ENCODE measurements around the gene MCMBP. TPM values are rescaled to one million over a fixed set of nuclear protein-coding genes. Genes with fewer than 3 reads are reported as not detected.
"Not testable (repeated sequence)": the region's sequence is repeated elsewhere in the genome, so short reads cannot be mapped to it uniquely, and the experiment has no call there.

Gene MCMBP
- polyA plus RNA-seq, 10 donors, result 37.7 to 53.0 (median 41.6) TPM

- not testable (repeated sequence) for DNase-seq
Measured at GRCh38 chr10:119883901-119884611, 11.4 kb upstream of the MCMBP start.

- DNase-seq, result no peak
Measured at GRCh38 chr10:119878524-119878923, 5.9 kb upstream of the MCMBP start.

GRCh38 chr10:119872860-119873681 is 428 bp upstream of the MCMBP start:
- peak; percentile 88 to 97 (median 96) for DNase-seq

DNA sequence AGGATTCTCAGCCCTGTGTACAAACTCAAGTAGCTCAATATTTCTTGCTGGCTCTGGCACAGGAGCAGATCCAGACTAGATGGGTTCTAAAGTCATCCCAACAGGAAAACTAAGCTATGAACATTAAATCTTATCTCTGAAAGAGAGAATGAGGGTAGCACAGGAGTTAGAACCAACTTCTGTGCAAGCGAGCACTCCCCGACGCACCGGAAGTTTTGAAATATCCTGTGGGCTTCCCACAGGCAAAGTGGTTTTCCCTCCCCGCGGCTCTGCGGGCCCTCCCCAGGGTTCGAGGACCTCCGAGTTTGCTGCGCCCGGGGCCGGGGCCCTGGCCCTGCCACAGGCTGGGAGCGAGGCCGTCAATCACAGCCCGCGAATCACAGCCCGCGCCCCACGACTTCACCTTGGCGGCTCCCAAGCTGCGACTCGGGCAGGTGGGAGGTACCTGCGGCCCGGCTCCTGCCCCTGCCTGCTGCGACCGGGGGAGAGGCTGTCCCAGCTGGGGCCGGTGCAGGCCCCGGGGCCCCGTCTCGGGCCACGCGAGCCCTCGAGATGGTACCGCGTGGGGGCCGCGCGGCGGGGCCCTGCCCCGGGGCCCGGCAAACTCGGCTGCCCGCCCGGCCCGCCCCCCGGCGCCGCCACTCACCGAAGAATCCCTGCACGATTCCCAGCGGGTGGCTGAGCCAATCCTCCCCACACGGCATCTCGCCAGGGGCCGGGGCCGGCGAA is 598 bp downstream of the MCMBP start:
- peak in 2 of 3 donors; percentile 27 to 74 for DNase-seq

- DNase-seq, result not testable (repeated sequence)
Measured at GRCh38 chr10:119869398-119869797, 3.2 kb downstream of the MCMBP start.

DNA sequence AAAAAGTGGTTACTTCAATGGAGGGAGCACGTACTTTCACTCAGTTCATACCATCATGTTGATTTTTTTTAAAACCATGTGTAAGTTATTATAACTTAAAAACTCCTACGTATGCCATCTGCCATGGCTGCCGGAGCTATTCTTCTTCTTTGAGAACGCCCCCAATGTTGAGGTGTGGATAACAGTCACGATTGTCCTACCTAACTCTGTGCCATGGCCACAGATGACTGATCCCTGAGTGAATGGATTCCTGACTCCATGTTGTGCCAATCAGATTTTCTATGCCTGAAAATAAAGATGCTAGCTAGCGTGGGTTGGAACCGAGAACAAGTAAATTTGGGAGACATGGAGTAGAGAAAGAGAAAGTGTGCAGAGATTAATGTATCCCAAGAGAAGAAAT is 5.3 kb downstream of the MCMBP start:
- DNase-seq, result peak in 1 of 3 donors; percentile 23

DNA sequence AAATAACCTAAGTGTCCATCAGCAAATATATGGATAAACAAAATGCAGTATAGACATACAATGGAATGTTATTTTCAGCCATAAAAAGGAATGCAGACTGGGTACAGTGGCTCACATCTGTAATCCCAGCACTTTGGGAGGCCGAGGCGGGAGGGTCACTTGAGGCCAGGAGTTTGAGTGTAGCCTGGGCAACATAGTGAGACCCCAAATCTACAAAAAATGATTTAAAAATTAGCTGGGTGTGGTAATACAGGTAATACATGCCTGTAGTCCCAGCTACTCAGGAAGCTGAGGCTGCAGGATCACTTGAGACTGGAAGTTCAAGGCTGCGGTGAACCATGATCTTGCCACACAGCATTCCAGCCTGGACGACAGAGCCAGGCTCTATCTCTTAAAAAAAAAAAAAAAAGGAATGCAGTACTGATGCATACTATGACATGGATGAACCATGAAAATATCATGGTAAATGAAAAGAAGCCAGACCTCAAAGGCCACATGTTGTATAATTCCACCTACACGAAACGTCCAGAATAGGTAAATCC is 6.9 kb downstream of the MCMBP start:
- DNase-seq, result no peak

GRCh38 chr10:119863951-119864565 is 8.6 kb downstream of the MCMBP start:
- DNase-seq, result no peak

DNA sequence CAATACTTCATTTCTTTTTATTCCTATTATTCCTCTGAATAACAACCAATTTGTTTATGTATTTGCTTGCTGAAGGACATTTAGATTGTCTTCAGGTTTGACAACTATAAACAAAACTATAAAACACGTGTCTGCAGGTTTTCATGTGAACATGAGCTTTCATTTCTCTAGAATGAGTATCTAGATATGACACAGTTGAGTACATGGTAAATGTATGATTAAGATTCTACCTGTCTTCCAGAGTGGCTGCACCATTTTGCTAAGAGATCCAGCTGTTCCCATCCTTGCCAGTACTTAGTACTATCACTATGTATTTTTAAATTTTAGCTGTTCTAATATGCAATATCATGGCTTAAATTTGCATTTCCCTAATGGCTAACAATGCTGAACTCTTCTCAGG is 10.1 kb downstream of the MCMBP start:
- no peak for DNase-seq

DNA sequence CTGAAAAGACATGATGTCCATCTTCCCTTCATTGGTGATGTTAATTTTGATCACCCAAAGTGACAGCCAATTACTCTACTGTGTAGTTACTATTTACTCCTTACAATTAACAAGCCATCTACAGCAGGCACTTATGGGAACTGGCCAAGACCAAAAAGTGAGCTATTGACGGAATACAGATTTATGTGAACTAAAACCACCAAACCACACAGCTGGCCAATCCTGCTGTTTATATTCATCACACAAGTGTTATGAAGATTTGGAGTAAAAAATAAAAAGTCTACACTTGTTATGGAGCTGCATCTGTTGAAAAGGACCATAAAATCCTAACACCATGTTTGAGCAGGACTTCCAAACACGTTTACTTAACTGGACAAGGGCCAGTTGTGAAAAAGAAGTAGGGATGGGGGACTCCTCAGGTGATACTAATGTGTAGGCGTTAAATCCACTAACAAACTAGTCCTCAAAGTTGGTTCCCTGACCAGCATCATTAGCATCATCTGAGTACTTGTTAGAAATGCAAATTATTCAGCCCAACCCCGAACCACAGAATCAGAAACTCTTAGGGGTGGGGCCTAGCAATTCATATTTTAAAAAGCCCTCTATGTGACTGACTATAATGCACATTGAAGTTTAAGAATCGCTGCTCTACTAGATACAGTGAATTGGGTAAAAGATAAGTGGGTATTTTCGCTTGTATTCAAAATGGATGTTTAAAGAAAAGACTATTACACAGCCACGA is 11.6 kb downstream of the MCMBP start:
- DNase-seq, result no peak

GRCh38 chr10:119859420-119860258 is 13.0 kb downstream of the MCMBP start:
- peak in 2 of 3 donors; percentile 17 to 48 for DNase-seq

- no peak for DNase-seq
Measured at GRCh38 chr10:119858063-119858462, 14.6 kb downstream of the MCMBP start.

DNA sequence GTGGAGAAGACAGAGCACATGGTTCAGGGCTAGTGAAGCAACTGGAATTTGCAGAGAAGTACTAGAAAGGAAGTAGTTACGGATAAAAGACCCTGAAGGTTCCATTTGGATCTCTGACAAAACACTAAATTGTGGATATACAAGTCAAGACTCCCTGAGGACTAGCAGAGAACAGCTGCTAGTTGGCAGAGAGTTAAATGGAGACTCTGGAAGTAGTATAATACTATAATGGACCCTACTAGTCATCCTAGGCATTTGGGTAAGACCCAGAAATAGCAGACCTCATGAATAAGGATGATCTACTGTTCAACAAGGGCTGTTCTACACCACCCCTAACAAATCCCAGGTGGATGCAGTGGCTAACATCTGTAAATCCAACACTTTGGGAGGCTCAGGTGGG is 19.1 kb downstream of the MCMBP start:
- peak in 1 of 3 donors; percentile 24 for DNase-seq

DNA sequence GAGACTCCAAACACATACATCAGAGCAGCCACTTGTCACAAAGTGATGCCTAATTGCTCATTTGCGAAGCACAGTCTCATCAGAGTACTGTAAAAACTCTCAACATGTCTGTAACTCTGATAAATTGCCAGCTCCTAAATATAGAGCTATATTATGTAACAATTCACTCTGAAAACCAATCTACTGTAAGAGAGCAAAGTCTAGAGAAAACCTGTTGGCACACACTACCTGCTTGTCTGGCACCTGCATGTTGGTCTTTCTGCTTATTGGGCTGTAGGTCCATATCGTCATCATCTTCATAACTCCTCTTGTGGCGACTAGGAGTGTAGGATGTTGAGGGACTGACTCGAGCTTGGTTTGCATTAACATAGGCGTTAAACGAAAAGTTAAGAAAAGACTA is 19.8 kb downstream of the MCMBP start:
- DNase-seq, result no peak

DNA sequence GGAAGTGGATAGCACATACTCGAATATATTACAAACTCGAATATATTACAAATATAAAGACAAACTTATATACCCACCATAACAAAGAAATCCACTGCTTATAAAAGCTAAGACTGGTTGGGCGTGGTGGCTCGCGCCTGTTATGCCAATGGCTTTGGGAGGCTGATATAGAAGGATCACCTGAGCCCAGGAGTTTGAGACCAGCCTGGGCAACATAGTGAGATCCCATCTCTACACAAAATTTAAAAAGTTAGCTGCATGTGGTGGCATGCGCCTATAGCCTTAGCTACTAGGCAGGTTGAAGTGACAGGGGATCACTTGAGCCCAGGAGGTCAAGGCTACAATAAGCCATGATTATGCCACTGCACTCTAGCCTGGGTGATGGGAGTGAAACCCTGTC is 20.4 kb downstream of the MCMBP start:
- no peak for DNase-seq

GRCh38 chr10:119849944-119850343 is 22.7 kb downstream of the MCMBP start:
- no peak for DNase-seq

- DNase-seq, result peak in 1 of 3 donors; percentile 49
Measured at GRCh38 chr10:119849031-119849789, 23.4 kb downstream of the MCMBP start.

GRCh38 chr10:119845656-119846055 is 27.0 kb downstream of the MCMBP start:
- no peak for DNase-seq

DNA sequence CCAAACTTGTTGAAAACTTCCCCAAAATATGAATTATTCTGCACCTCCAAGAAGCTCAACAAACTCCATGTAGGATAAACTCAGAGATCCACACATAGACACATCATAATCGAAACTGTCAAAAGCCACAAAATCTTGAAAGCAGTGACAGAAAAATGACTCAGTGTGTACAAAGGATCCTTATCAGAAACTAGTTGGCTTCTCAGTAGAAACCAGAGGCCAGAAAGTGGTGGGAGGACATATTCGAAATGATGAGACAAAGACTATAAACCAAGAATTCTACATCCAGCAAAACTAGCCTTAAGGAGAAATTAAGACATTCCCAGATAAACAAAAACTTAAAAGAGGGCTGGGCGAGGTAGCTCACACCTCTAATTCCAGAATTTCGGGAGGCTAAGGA is 38.5 kb downstream of the MCMBP start:
- DNase-seq, result no peak
